ENCODE data around the gene OR2Y1.

GRCh38 chr5:180692429-180692828, 47.4 kb downstream of the OR2Y1 start:
- TF ChIP-seq, protein P1, sequence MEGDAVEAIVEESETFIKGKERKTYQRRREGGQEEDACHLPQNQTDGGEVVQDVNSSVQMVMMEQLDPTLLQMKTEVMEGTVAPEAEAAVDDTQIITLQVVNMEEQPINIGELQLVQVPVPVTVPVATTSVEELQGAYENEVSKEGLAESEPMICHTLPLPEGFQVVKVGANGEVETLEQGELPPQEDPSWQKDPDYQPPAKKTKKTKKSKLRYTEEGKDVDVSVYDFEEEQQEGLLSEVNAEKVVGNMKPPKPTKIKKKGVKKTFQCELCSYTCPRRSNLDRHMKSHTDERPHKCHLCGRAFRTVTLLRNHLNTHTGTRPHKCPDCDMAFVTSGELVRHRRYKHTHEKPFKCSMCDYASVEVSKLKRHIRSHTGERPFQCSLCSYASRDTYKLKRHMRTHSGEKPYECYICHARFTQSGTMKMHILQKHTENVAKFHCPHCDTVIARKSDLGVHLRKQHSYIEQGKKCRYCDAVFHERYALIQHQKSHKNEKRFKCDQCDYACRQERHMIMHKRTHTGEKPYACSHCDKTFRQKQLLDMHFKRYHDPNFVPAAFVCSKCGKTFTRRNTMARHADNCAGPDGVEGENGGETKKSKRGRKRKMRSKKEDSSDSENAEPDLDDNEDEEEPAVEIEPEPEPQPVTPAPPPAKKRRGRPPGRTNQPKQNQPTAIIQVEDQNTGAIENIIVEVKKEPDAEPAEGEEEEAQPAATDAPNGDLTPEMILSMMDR (IDR thresholded peaks at IDR 0.05) = no peak
- TF ChIP-seq POLR2A (IDR thresholded peaks at IDR 0.05) = no peak
